ENCODE measurements around the gene BLOC1S3. TPM values are rescaled to one million over a fixed set of nuclear protein-coding genes. Genes with fewer than 3 reads are reported as not detected.

Gene BLOC1S3
- polyA plus RNA-seq, 1 donor, result 7.6 TPM

Other genes with a start within 250 kb of the BLOC1S3 start
- gene APOC4, start 236.5 kb upstream of the BLOC1S3 start, polyA plus RNA-seq (ENCODE audit: insufficient read length), result not detected
- 0.79 TPM for gene APOC2, start 232.7 kb upstream of the BLOC1S3 start, polyA plus RNA-seq (ENCODE audit: insufficient read length)
- 67.1 TPM for gene CLPTM1, start 223.4 kb upstream of the BLOC1S3 start, polyA plus RNA-seq (ENCODE audit: insufficient read length)
- 5.5 TPM for gene RELB, start 177.3 kb upstream of the BLOC1S3 start, polyA plus RNA-seq (ENCODE audit: insufficient read length)
- gene CLASRP, start 139.7 kb upstream of the BLOC1S3 start, polyA plus RNA-seq (ENCODE audit: insufficient read length), result 53.1 TPM
- 1.0 TPM for gene ZNF296, start 102.3 kb upstream of the BLOC1S3 start, polyA plus RNA-seq (ENCODE audit: insufficient read length)
- gene GEMIN7, start 99.5 kb upstream of the BLOC1S3 start, polyA plus RNA-seq (ENCODE audit: insufficient read length), result 22.6 TPM
- gene PPP1R37, start 85.6 kb upstream of the BLOC1S3 start, polyA plus RNA-seq (ENCODE audit: insufficient read length), result 24.8 TPM
- 0.21 TPM for gene NKPD1, start 17.8 kb upstream of the BLOC1S3 start, polyA plus RNA-seq (ENCODE audit: insufficient read length)
- gene TRAPPC6A, start 547 bp upstream of the BLOC1S3 start, polyA plus RNA-seq (ENCODE audit: insufficient read length), result 24.0 TPM
- gene EXOC3L2, start 66.6 kb downstream of the BLOC1S3 start, polyA plus RNA-seq (ENCODE audit: insufficient read length), result 3.0 TPM
- 39.1 TPM for gene MARK4, start 72.5 kb downstream of the BLOC1S3 start, polyA plus RNA-seq (ENCODE audit: insufficient read length)
- 4,137 TPM for gene CKM, start 144.1 kb downstream of the BLOC1S3 start, polyA plus RNA-seq (ENCODE audit: insufficient read length)
- gene KLC3, start 162.0 kb downstream of the BLOC1S3 start, polyA plus RNA-seq (ENCODE audit: insufficient read length), result 0.41 TPM
- 15.4 TPM for gene ERCC2, start 191.8 kb downstream of the BLOC1S3 start, polyA plus RNA-seq (ENCODE audit: insufficient read length)
- gene PPP1R13L, start 226.3 kb downstream of the BLOC1S3 start, polyA plus RNA-seq (ENCODE audit: insufficient read length), result 5.8 TPM
- gene POLR1G, start 227.9 kb downstream of the BLOC1S3 start, polyA plus RNA-seq (ENCODE audit: insufficient read length), result 8.5 TPM
- gene ERCC1, start 245.1 kb downstream of the BLOC1S3 start, polyA plus RNA-seq (ENCODE audit: insufficient read length), result 85.9 TPM